ENCODE measurements around the gene PHAF1. TPM values are rescaled to one million over a fixed set of nuclear protein-coding genes. Genes with fewer than 3 reads are reported as not detected.

The PHAF1 gene
- total and polyA plus RNA-seq, 2 of the 13 experiments (the other 11 are each of a cell fraction or from before 2014, with no cell fraction given): 48.3 to 174 TPM

GRCh38 chr16:67109407-67110135, at the start of gene PHAF1 (continued):
- TF ChIP-seq PHF21A (CRISPR knock-in tag; IDR thresholded peaks at IDR 0.05) (peak; percentile 75; the same call in 1 of the 2 replicates), THRA (CRISPR knock-in tag; IDR thresholded peaks at IDR 0.05; ENCODE audit: borderline replicate concordance) (peak; percentile 98), RFX5 (IDR thresholded peaks at IDR 0.05; ENCODE audit: low read depth, low read length) (peak; percentile 8; the same call in 1 of the 2 replicates), BCL3 (CRISPR knock-in tag; IDR thresholded peaks at IDR 0.05) (peak; percentile 64), NFKB2 (CRISPR knock-in tag; IDR thresholded peaks at IDR 0.05; ENCODE audit: borderline replicate concordance) (peak; percentile 33; the same call in 1 of the 2 replicates), AFF4 (CRISPR knock-in tag; IDR thresholded peaks at IDR 0.05) (no peak), THAP7 (CRISPR knock-in tag; IDR thresholded peaks at IDR 0.05) (0 out of 2 replicates have a peak, but pooled peaks have one; percentile 63), ZNF142 (CRISPR knock-in tag; IDR thresholded peaks at IDR 0.05) (peak; percentile 85)

All from HepG2 (cell line).